H1 (cell line): ENCODE measurements around the gene RRBP1. TPM values are rescaled to one million over a fixed set of nuclear protein-coding genes. Genes with fewer than 3 reads are reported as not detected.
A peak's percentile ranks its signal among the peaks of the same experiment; 100 is the strongest.

Experiments used
- CTCF ChIA-PET: fragments of 300-600 bp; sonication (Branson Sonifier 250); formaldehyde crosslinking; loops from one replicate; lab custom pipeline; 2021; ENCODE audit not compliant: partially characterized antibody; lab: Charles Lee
- POLR2A ChIA-PET: fragments of 300-600 bp; sonication (Branson Sonifier 250); formaldehyde crosslinking; loops from one replicate; lab custom pipeline; 2021; ENCODE audit warnings: inconsistent platforms; ENCODE audit not compliant: partially characterized antibody; lab: Charles Lee
- DNase-seq, 2 experiments: peaks; one replicate each; pipeline versions ENCODE4 v3.0.0 to v3.0.0-alpha.2; 2010 to 2022; ENCODE audit warnings: low spot score in 2 of 2, low read depth in 1 of 2, mixed read lengths in 1 of 2
- FAIRE-seq: peaks from 2 replicates; lab custom pipeline; 2011; peaks lifted over from hg19 to GRCh38; lab: Jason Lieb, UNC
- H2AFZ ChIP-seq: 2 replicates; pipeline ENCODE4 v1.8.1; 2012; ENCODE audit warnings: low read length, inconsistent platforms
- H2AK5ac ChIP-seq: 2 replicates; pipeline ENCODE4 v1.6.1; 2013; ENCODE audit warnings: low read depth, low read length
- H2BK120ac ChIP-seq: replicated peaks from 2 replicates; pipeline ENCODE3; 2013; ENCODE audit warnings: low read depth, low read length, inconsistent platforms
- H2BK12ac ChIP-seq: 2 replicates; pipeline ENCODE4 v1.6.1; 2013; ENCODE audit warnings: low read depth, low read length
- H2BK15ac ChIP-seq: 2 replicates; pipeline ENCODE4 v1.6.1; 2013; ENCODE audit warnings: low read length
- H2BK20ac ChIP-seq: 2 replicates; pipeline ENCODE4 v1.6.1; 2013; ENCODE audit warnings: low read length
- H2BK5ac ChIP-seq: 2 replicates; pipeline ENCODE4 v1.6.1; 2013; ENCODE audit warnings: low read depth, low read length
- H3K14ac ChIP-seq: 2 replicates; pipeline ENCODE4 v1.6.1; 2013; ENCODE audit warnings: inconsistent platforms; ENCODE audit not compliant: insufficient read length
- H3K18ac ChIP-seq: 2 replicates; pipeline ENCODE4 v1.6.1; 2013; ENCODE audit warnings: low read length; ENCODE audit errors: extremely low read depth
- H3K23ac ChIP-seq: 2 replicates; pipeline ENCODE4 v1.6.1; 2013; ENCODE audit warnings: inconsistent platforms; ENCODE audit not compliant: insufficient read length
- H3K23me2 ChIP-seq: 2 replicates; pipeline ENCODE4 v1.6.1; 2013; ENCODE audit warnings: low read depth, low read length
- H3K27ac ChIP-seq: 2 replicates; pipeline ENCODE4 v1.6.1; 2011; ENCODE audit warnings: low read depth, low read length, inconsistent platforms
- H3K27me3 ChIP-seq, 4 experiments: replicated peaks in 1 of 4; 1 replicate in 1 of 4; 2 replicates in 3 of 4; pipeline versions ENCODE4 v1.6.1 to v1.8.1; 2011 to 2013; ENCODE audit warnings: low read length in 3 of 4, mild to moderate bottlenecking in 3 of 4, inconsistent platforms in 2 of 4, mixed read lengths in 2 of 4, moderate library complexity in 1 of 4; ENCODE audit not compliant: control insufficient read depth in 3 of 4, insufficient read depth in 3 of 4; ENCODE audit errors: extremely low read depth in 1 of 4
- H3K36me3 ChIP-seq, 4 experiments: 2 replicates each; pipeline versions ENCODE4 v1.6.1 to v1.8.1; 2011 to 2013; ENCODE audit warnings: mild to moderate bottlenecking in 4 of 4, low read length in 3 of 4, moderate library complexity in 2 of 4, control low read depth in 1 of 4, inconsistent platforms in 1 of 4; ENCODE audit not compliant: insufficient read depth in 4 of 4, control insufficient read depth in 2 of 4
- H3K4ac ChIP-seq: replicated peaks from 2 replicates; pipeline ENCODE3; 2013; ENCODE audit warnings: low read length, low read depth, mixed read lengths, inconsistent platforms; ENCODE audit not compliant: insufficient read length
- H3K4me1 ChIP-seq, 4 experiments: replicated peaks in 1 of 4; 1 replicate in 1 of 4; 2 replicates in 3 of 4; pipeline versions ENCODE4 v1.6.1 to v1.8.1; 2011 to 2013; ENCODE audit warnings: low read length in 3 of 4, inconsistent platforms in 2 of 4, mixed read lengths in 1 of 4; ENCODE audit not compliant: insufficient read depth in 4 of 4, control insufficient read depth in 3 of 4
- H3K4me2 ChIP-seq, 2 experiments: 2 replicates each; pipeline versions ENCODE4 v1.6.1 to v1.8.1; 2011 to 2013; ENCODE audit warnings: low read depth in 2 of 2, low read length in 2 of 2, control low read depth in 1 of 2, inconsistent platforms in 1 of 2, mild to moderate bottlenecking in 1 of 2; ENCODE audit not compliant: insufficient read depth in 1 of 2
- H3K4me3 ChIP-seq, 4 experiments: fragments of 200-600, 300-600 bp in 1 of 4; sonication (generic), shearing (Covaris generic), sonication (Bioruptor Twin) in 1 of 4; 2 replicates each; pipeline versions ENCODE4 v1.5.1 to v1.8.1; 2011 to 2016; ENCODE audit warnings: low read length in 4 of 4, low read depth in 3 of 4, control low read depth in 2 of 4, inconsistent platforms in 2 of 4, mild to moderate bottlenecking in 2 of 4, mixed read lengths in 1 of 4, moderate library complexity in 1 of 4; ENCODE audit not compliant: insufficient read depth in 2 of 4; ENCODE audit errors: extremely low read depth in 1 of 4
- H3K56ac ChIP-seq: replicated peaks from 2 replicates; pipeline ENCODE3; 2013; ENCODE audit warnings: low read depth, mild to moderate bottlenecking, mixed read lengths, low read length, inconsistent platforms; ENCODE audit not compliant: insufficient read length
- H3K79me1 ChIP-seq: 2 replicates; pipeline ENCODE4 v1.6.1; 2013; ENCODE audit warnings: low read depth, low read length, control low read depth
- H3K79me2 ChIP-seq, 2 experiments: 2 replicates each; pipeline versions ENCODE4 v1.6.1 to v1.8.1; 2012 to 2013; ENCODE audit warnings: low read length in 2 of 2, mild to moderate bottlenecking in 2 of 2, inconsistent platforms in 1 of 2; ENCODE audit not compliant: insufficient read depth in 2 of 2, control insufficient read depth in 1 of 2
- H3K9ac ChIP-seq, 4 experiments: replicated peaks in 1 of 4; 1 replicate in 1 of 4; 2 replicates in 3 of 4; pipeline versions ENCODE4 v1.6.1 to v1.8.1; 2011 to 2013; ENCODE audit warnings: low read depth in 3 of 4, low read length in 3 of 4, control low read depth in 2 of 4, mild to moderate bottlenecking in 2 of 4, moderate library complexity in 2 of 4, inconsistent platforms in 1 of 4; ENCODE audit errors: extremely low read depth in 1 of 4
- H3K9me3 ChIP-seq, 2 experiments: 2 replicates each; pipeline versions ENCODE4 v1.6.1 to v1.8.1; 2012 to 2013; ENCODE audit warnings: mild to moderate bottlenecking in 2 of 2, moderate library complexity in 2 of 2, control low read depth in 1 of 2, inconsistent platforms in 1 of 2, low read depth in 1 of 2, low read length in 1 of 2, mixed read lengths in 1 of 2; ENCODE audit not compliant: insufficient read depth in 2 of 2
- H4K20me1 ChIP-seq, 2 experiments: replicated peaks in 1 of 2; 2 replicates each; pipeline versions ENCODE3 to v1.8.1; 2011 to 2013; ENCODE audit warnings: inconsistent platforms in 2 of 2, low read length in 2 of 2, mild to moderate bottlenecking in 1 of 2; ENCODE audit not compliant: insufficient read depth in 2 of 2, control insufficient read depth in 1 of 2
- H4K5ac ChIP-seq: 2 replicates; pipeline ENCODE4 v1.6.1; 2013; ENCODE audit warnings: low read length, low read depth, mixed read lengths, inconsistent platforms; ENCODE audit not compliant: insufficient read length
- H4K8ac ChIP-seq: 2 replicates; pipeline ENCODE4 v1.8.0; 2013; ENCODE audit warnings: mild to moderate bottlenecking, moderate library complexity, low read length, inconsistent platforms; ENCODE audit not compliant: insufficient read depth; ENCODE audit errors: extremely low read depth
- H4K91ac ChIP-seq: replicated peaks from 2 replicates; pipeline ENCODE3; 2013; ENCODE audit warnings: low read length, mixed read lengths, inconsistent platforms; ENCODE audit not compliant: insufficient read length
- CHD1 ChIP-seq: IDR thresholded peaks from 2 replicates; pipeline ENCODE4 v1.6.1; 2012; ENCODE audit warnings: low read depth, low read length, improper control_type of control experiment
- TAF1 ChIP-seq: IDR thresholded peaks from 2 replicates; pipeline ENCODE4 v1.6.1; 2011; ENCODE audit warnings: mild to moderate bottlenecking, low read depth, low read length
- whole genome bisulfite sequencing, 2 experiments: shearing (Covaris generic) in 1 of 2; methylation state at CpG; one replicate each; pipeline versions ENCODE4 v1.1.6 to v1.1.7; 2013 to 2015; ENCODE audit warnings: low lambda C conversion rate in 2 of 2, mixed read lengths in 2 of 2, inconsistent platforms in 1 of 2, low coverage in 1 of 2, missing lambda C conversion rate in 1 of 2; ENCODE audit not compliant: insufficient replicate concordance in 2 of 2, insufficient coverage in 1 of 2, insufficient read length in 1 of 2; ENCODE audit errors: extremely low coverage in 1 of 2, missing lambda C conversion rate in 1 of 2; 5-methylcytosine and 5-hydroxymethylcytosine counted together
- polyA plus RNA-seq, 7 experiments: library from polyadenylated mRNA; depleted of rRNA in 3 of 7; stranded (reverse) in 5 of 7; unstranded in 2 of 7; fragments of >200 nt in 5 of 7; fragments of 200-250 nt in 2 of 7; gene quantifications; 1 replicate in 5 of 7; 2 replicates in 1 of 7; 4 replicates in 1 of 7; pipeline versions ENCODE4 v1.2.1 to v1.2.3, GENCODE V29; 2011 to 2013; ENCODE audit warnings: missing spikeins in 2 of 7, mixed read lengths in 2 of 7
- total RNA-seq: library from RNA; stranded (reverse); fragmentation: NEBNext Ultra II Directional; extraction: Animal tissue kit (Norgen Biotek cat#: 25700); gene quantifications from 2 replicates; pipeline ENCODE4 v1.2.1, GENCODE V29; 2021

RRBP1 gene
- total and polyA plus RNA-seq, 2 of the 8 experiments (the other 6 are each of a cell fraction or from before 2014, with no cell fraction given): 15.9 to 157 TPM

- ChIA-PET POLR2A (interaction anchor here (0.7 to 1.6 kb wide), 3 partner anchors 70 to 85 kb away, joined by 3 to 5 read pairs (median 3); partner anchors contain the start of gene BFSP1), CTCF (interaction anchor here (0.6 to 10.0 kb wide), 16 partner anchors 10 to 371 kb away, joined by 3 to 114 read pairs (median 10); partner anchors contain the start of genes BFSP1 and DSTN)
- no peaks in the 10 kb centered on the region for H3K23me2 ChIP-seq
- H3K9ac ChIP-seq: no peak overlapping the region
- no peak overlapping the region for H3K18ac ChIP-seq
- H3K9me3 ChIP-seq: no peaks in the 10 kb centered on the region
- H3K4me3 ChIP-seq: no peak overlapping the region
- H2BK20ac ChIP-seq: no peak overlapping the region
- no peak overlapping the region for H3K4ac ChIP-seq
- no peaks in the 10 kb centered on the region for H3K79me1 ChIP-seq
- H4K5ac ChIP-seq: no peak overlapping the region
- no peak overlapping the region for H2BK12ac ChIP-seq
- no peak for FAIRE-seq
- H2BK120ac ChIP-seq: no peak overlapping the region
- peaks cover 0 to 4% (median 1%) of the 10 kb centered on the region in 4 experiments; a peak in 3 of 7 replicates for H3K4me1 ChIP-seq
- H4K91ac ChIP-seq: no peak overlapping the region
- H4K20me1 ChIP-seq: peaks cover 4 to 6% of the 10 kb centered on the region in 2 experiments
- no peak overlapping the region for H2AFZ ChIP-seq
- TF ChIP-seq TAF1 (no peak), CHD1 (no peak)
- no peaks in the 10 kb centered on the region for H3K79me2 ChIP-seq
- no peak overlapping the region for H3K27ac ChIP-seq
- no peak overlapping the region for H2AK5ac ChIP-seq
- 88% methylated on average over 22 of the region's 22 CpGs; no CpG with 5 or more reads in 1 of the 2 experiments for WGBS, 2 experiments
- H3K23ac ChIP-seq: no peak overlapping the region
- DNase-seq: no peak
- peaks cover 5 to 34% (median 18%) of the 10 kb centered on the region in 4 experiments; a peak in 7 of 8 replicates for H3K36me3 ChIP-seq
- H2BK15ac ChIP-seq: no peak overlapping the region
- H3K56ac ChIP-seq: no peak overlapping the region
- no peak overlapping the region for H2BK5ac ChIP-seq
- H3K27me3 ChIP-seq: no peaks in the 10 kb centered on the region
- H3K14ac ChIP-seq: no peak overlapping the region
- peak overlapping the region; percentile 57; the same call in 1 of the 2 replicates for H4K8ac ChIP-seq
- no peak overlapping the region for H3K4me2 ChIP-seq
Observed at GRCh38 chr20:17615645-17616479, 66.2 kb downstream of the RRBP1 start.
